ENCODE measurements around the gene ADCY9. TPM values are rescaled to one million over a fixed set of nuclear protein-coding genes. Genes with fewer than 3 reads are reported as not detected.

Gene ADCY9
- polyA plus RNA-seq, 1 donor from 2014 or later, result 6.3 TPM

GRCh38 chr16:4016658-4017057 is 99.6 kb downstream of the ADCY9 start:
- H3K9ac ChIP-seq (ENCODE audit: low read length), result no peak overlapping the region
- no peaks in the 10 kb centered on the region for H3K9me3 ChIP-seq (ENCODE audit: low read length)
- H3K9me2 ChIP-seq (ENCODE audit: insufficient read depth, low read length), result no peaks in the 10 kb centered on the region
- no peak overlapping the region for H2AFZ ChIP-seq (ENCODE audit: low read depth, low read length)
- no peaks in the 10 kb centered on the region for H3K36me3 ChIP-seq (ENCODE audit: insufficient read depth, low read length)
- H3K79me2 ChIP-seq (replicated peaks; ENCODE audit: insufficient read depth, low read length), result no peaks in the 10 kb centered on the region
- no peak for TF ChIP-seq MXI1 (conservative IDR thresholded peaks at IDR 0.05; ENCODE audit: poor library complexity, severe bottlenecking)
- H3F3A ChIP-seq (ENCODE audit: insufficient read depth, low read length, poor library complexity, severe bottlenecking), result no peaks in the 10 kb centered on the region
- H3K27me3 ChIP-seq (ENCODE audit: insufficient read depth, low read depth, low read length), result no peaks in the 10 kb centered on the region
- no peak overlapping the region for H3K27ac ChIP-seq (ENCODE audit: low read length)
- no peaks in the 10 kb centered on the region for H4K20me1 ChIP-seq (ENCODE audit: insufficient read depth)
- no peak overlapping the region for H3K4me2 ChIP-seq (ENCODE audit: low read length)
- no peak overlapping the region for H3K4me3 ChIP-seq (ENCODE audit: low read length)

DNA sequence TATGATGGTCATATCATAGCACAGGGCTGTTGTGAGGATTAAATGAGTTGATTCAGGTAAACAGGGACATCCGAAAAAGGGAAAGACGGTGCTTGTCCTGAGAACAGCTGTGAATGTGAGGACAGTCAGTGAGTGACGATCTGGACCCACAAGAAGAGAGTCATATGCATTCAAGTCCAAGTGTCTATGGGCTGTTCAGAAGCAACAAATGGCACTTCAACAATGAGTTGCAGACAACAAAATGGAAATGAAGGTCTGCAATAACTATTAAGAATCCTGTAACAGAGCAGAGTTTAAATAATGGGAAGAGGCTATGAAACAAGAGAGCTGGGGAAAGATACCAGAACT is 100.3 kb downstream of the ADCY9 start:
- Histone ChIP-seq H3K79me2 (replicated peaks; ENCODE audit: insufficient read depth, low read length) (no peaks in the 10 kb centered on the region), H3K9ac (ENCODE audit: low read length) (no peak overlapping the region), H3K36me3 (ENCODE audit: insufficient read depth, low read length) (no peaks in the 10 kb centered on the region), H3K27me3 (ENCODE audit: insufficient read depth, low read depth, low read length) (no peaks in the 10 kb centered on the region), H2AFZ (ENCODE audit: low read depth, low read length) (no peak overlapping the region), H3K4me2 (ENCODE audit: low read length) (no peak overlapping the region), H3F3A (ENCODE audit: insufficient read depth, low read length, poor library complexity, severe bottlenecking) (no peaks in the 10 kb centered on the region), H3K4me3 (ENCODE audit: low read length) (no peak overlapping the region), H3K27ac (ENCODE audit: low read length) (no peak overlapping the region), H3K9me3 (ENCODE audit: low read length) (no peaks in the 10 kb centered on the region), H4K20me1 (ENCODE audit: insufficient read depth) (no peaks in the 10 kb centered on the region), H3K9me2 (ENCODE audit: insufficient read depth, low read length) (no peaks in the 10 kb centered on the region)
- no peak for TF ChIP-seq MXI1 (conservative IDR thresholded peaks at IDR 0.05; ENCODE audit: poor library complexity, severe bottlenecking)
- TF ChIP-seq POLR2AphosphoS5 (IDR thresholded peaks at IDR 0.05), result no peak
- TF ChIP-seq EP300 (conservative IDR thresholded peaks at IDR 0.05; ENCODE audit: poor library complexity, severe bottlenecking), result no peak
- no peak for TF ChIP-seq TAF1 (IDR thresholded peaks at IDR 0.05; ENCODE audit: low read depth)
- no peak for TF ChIP-seq RAD21 (conservative IDR thresholded peaks at IDR 0.05)

DNA sequence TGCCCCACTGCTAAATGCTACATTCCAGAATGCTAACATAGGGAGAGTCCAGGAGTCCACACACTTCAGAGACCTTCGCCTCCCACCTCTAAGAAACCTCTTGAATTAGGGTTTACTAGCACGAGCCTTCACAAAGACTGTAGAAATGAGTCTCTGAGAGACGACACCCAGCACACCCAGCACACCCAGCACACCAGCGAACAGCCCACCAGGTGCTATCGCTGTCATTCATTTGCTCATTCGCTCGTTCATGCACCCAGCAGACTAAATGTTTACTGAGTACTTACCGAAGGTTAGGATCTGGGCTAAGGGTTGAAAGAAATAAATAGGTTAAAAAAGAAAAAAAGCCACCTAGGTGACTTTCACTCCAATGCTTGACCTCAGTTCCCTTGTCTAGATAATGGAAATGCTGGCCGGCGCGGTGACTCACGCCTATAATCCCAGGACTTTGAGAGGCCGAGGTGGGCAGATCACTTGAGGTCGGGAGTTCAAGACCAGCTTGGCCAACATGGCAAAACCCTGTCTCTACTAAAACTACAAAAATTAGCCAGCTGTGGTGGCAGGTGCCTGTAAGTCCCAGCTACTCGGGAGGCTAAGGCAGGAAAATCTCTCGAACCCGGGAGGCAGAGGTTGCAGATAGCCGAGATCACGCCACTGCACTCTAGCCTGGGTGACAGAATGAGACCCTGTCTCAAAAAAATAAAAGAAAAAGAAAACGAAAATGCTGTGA is 100.8 kb downstream of the ADCY9 start:
- TF ChIP-seq RAD21 (conservative IDR thresholded peaks at IDR 0.05) (no peak), EP300 (conservative IDR thresholded peaks at IDR 0.05; ENCODE audit: poor library complexity, severe bottlenecking) (no peak), MXI1 (conservative IDR thresholded peaks at IDR 0.05; ENCODE audit: poor library complexity, severe bottlenecking) (no peak), EZH2 (IDR thresholded peaks at IDR 0.05; ENCODE audit: borderline replicate concordance, insufficient read depth, low read length, poor library complexity, severe bottlenecking) (no peak), CTCF (IDR thresholded peaks at IDR 0.05; ENCODE audit: poor library complexity, severe bottlenecking) (no peak), TAF1 (IDR thresholded peaks at IDR 0.05; ENCODE audit: low read depth) (no peak), POLR2AphosphoS5 (IDR thresholded peaks at IDR 0.05) (no peak), SMC3 (conservative IDR thresholded peaks at IDR 0.05; ENCODE audit: poor library complexity) (no peak)
- TF ChIP-seq, protein P1, sequence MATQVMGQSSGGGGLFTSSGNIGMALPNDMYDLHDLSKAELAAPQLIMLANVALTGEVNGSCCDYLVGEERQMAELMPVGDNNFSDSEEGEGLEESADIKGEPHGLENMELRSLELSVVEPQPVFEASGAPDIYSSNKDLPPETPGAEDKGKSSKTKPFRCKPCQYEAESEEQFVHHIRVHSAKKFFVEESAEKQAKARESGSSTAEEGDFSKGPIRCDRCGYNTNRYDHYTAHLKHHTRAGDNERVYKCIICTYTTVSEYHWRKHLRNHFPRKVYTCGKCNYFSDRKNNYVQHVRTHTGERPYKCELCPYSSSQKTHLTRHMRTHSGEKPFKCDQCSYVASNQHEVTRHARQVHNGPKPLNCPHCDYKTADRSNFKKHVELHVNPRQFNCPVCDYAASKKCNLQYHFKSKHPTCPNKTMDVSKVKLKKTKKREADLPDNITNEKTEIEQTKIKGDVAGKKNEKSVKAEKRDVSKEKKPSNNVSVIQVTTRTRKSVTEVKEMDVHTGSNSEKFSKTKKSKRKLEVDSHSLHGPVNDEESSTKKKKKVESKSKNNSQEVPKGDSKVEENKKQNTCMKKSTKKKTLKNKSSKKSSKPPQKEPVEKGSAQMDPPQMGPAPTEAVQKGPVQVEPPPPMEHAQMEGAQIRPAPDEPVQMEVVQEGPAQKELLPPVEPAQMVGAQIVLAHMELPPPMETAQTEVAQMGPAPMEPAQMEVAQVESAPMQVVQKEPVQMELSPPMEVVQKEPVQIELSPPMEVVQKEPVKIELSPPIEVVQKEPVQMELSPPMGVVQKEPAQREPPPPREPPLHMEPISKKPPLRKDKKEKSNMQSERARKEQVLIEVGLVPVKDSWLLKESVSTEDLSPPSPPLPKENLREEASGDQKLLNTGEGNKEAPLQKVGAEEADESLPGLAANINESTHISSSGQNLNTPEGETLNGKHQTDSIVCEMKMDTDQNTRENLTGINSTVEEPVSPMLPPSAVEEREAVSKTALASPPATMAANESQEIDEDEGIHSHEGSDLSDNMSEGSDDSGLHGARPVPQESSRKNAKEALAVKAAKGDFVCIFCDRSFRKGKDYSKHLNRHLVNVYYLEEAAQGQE (IDR thresholded peaks at IDR 0.05; ENCODE audit: borderline replicate concordance), result no peak
- no peak overlapping the region for H3K4me2 ChIP-seq (ENCODE audit: low read length)
- H3K27ac ChIP-seq (ENCODE audit: low read length), result no peak overlapping the region
- no peaks in the 10 kb centered on the region for H3F3A ChIP-seq (ENCODE audit: insufficient read depth, low read length, poor library complexity, severe bottlenecking)
- no peaks in the 10 kb centered on the region for H3K79me2 ChIP-seq (replicated peaks; ENCODE audit: insufficient read depth, low read length)
- no peak overlapping the region for H3K4me3 ChIP-seq (ENCODE audit: low read length)
- no peak overlapping the region for H2AFZ ChIP-seq (ENCODE audit: low read depth, low read length)
- no peaks in the 10 kb centered on the region for H3K27me3 ChIP-seq (ENCODE audit: insufficient read depth, low read depth, low read length)
- H3K9ac ChIP-seq (ENCODE audit: low read length), result no peak overlapping the region
- H4K20me1 ChIP-seq (ENCODE audit: insufficient read depth), result no peaks in the 10 kb centered on the region
- H3K9me3 ChIP-seq (ENCODE audit: low read length), result no peaks in the 10 kb centered on the region
- no peaks in the 10 kb centered on the region for H3K36me3 ChIP-seq (ENCODE audit: insufficient read depth, low read length)
- no peaks in the 10 kb centered on the region for H3K9me2 ChIP-seq (ENCODE audit: insufficient read depth, low read length)

Measured in neural cell (in vitro differentiated cells).